IPS-18a (cell line): Measurements from ENCODE around the gene HDAC9.

ENCODE experiments used
- H3K27ac ChIP-seq: one replicate; pipeline ENCODE4 v1.5.1; 2013; ENCODE audit warnings: low read length
- H3K27me3 ChIP-seq: one replicate; pipeline ENCODE4 v1.6.1; 2013; ENCODE audit warnings: mild to moderate bottlenecking, low read length; ENCODE audit not compliant: control insufficient read depth, insufficient read depth
- H3K36me3 ChIP-seq: one replicate; pipeline ENCODE4 v1.6.1; 2013; ENCODE audit warnings: low read depth, low read length; ENCODE audit not compliant: control insufficient read depth
- H3K4me1 ChIP-seq: one replicate; pipeline ENCODE4 v1.6.1; 2013; ENCODE audit warnings: low read depth, low read length; ENCODE audit not compliant: control insufficient read depth
- H3K4me3 ChIP-seq: one replicate; pipeline ENCODE4 v1.5.1; 2013; ENCODE audit warnings: low read length
- H3K9ac ChIP-seq: one replicate; pipeline ENCODE4 v1.6.1; 2013; ENCODE audit warnings: mild to moderate bottlenecking, low read length, moderate library complexity
- H3K9me3 ChIP-seq: one replicate; pipeline ENCODE4 v1.6.1; 2013; ENCODE audit warnings: low read depth, low read length; ENCODE audit not compliant: control insufficient read depth

The HDAC9 gene

GRCh38 chr7:18680576-18680975, 185.0 kb downstream of the HDAC9 start:
- Histone ChIP-seq H3K27ac (no peak overlapping the region), H3K36me3 (no peaks in the 10 kb centered on the region), H3K4me3 (no peak overlapping the region), H3K9me3 (no peaks in the 10 kb centered on the region), H3K4me1 (no peaks in the 10 kb centered on the region), H3K27me3 (no peaks in the 10 kb centered on the region), H3K9ac (no peak overlapping the region)

DNA sequence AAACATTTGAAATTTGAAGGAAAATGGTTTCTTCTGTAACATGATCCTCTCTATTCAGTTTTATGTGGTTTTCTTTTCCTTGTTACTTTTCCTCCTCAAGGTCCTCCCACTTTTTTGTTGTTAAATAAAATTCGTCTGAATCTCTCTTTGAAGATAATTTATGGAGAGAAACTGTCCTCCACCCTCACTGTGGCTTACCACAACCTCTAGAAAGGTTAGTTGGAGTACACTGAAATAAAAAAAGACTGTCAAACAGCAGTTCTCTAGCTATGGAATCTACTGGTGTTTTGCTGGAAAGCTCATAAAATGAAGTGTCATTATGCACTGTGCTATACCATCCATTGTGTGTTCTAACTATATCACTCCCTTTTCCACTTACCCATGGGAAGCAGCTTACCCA, 189.4 kb downstream of the HDAC9 start:
- H3K27ac ChIP-seq = no peak overlapping the region
- H3K4me1 ChIP-seq = no peaks in the 10 kb centered on the region
- H3K27me3 ChIP-seq = no peaks in the 10 kb centered on the region
- no peaks in the 10 kb centered on the region for H3K36me3 ChIP-seq
- H3K4me3 ChIP-seq = no peak overlapping the region
- no peak overlapping the region for H3K9ac ChIP-seq
- no peaks in the 10 kb centered on the region for H3K9me3 ChIP-seq

- Histone ChIP-seq H3K27me3 (no peaks in the 10 kb centered on the region), H3K36me3 (no peaks in the 10 kb centered on the region), H3K9me3 (no peaks in the 10 kb centered on the region), H3K9ac (no peak overlapping the region), H3K4me1 (no peaks in the 10 kb centered on the region), H3K27ac (no peak overlapping the region), H3K4me3 (no peak overlapping the region)
These were observed 190.4 kb downstream of the HDAC9 start for GRCh38 chr7:18685971-18686370.

GRCh38 chr7:18689551-18689950, 194.0 kb downstream of the HDAC9 start:
- no peaks in the 10 kb centered on the region for H3K9me3 ChIP-seq
- H3K27ac ChIP-seq = no peak overlapping the region

GRCh38 chr7:18693406-18693805, 197.9 kb downstream of the HDAC9 start:
- Histone ChIP-seq H3K4me3 (no peak overlapping the region), H3K36me3 (no peaks in the 10 kb centered on the region), H3K9me3 (no peaks in the 10 kb centered on the region), H3K9ac (no peak overlapping the region), H3K27ac (no peak overlapping the region), H3K4me1 (no peaks in the 10 kb centered on the region), H3K27me3 (no peaks in the 10 kb centered on the region)

More at GRCh38 chr7:18689551-18689950, 194.0 kb downstream of the HDAC9 start:
- Histone ChIP-seq H3K9ac (no peak overlapping the region), H3K27me3 (no peaks in the 10 kb centered on the region), H3K4me3 (no peak overlapping the region), H3K4me1 (no peaks in the 10 kb centered on the region), H3K36me3 (no peaks in the 10 kb centered on the region)

DNA sequence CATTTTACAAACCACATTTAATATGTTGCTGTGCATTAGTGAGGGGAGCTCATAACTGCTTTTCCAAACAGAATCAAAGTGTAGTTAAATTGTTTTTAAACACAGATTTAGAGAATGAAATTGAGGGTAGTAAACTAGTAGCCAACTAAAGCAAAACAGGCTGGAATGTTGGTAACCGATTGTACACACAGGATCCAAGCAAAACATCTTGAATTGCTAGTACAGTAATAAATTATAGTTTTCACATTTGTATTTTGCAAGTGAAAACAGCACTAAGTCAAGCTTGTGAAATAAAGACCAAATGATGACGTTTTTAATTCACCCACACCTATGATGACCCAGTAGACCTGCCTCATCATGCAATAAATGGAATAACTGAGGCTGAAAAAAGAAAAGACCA, 198.3 kb downstream of the HDAC9 start:
- no peaks in the 10 kb centered on the region for H3K4me1 ChIP-seq
- H3K27ac ChIP-seq = no peak overlapping the region
- no peak overlapping the region for H3K4me3 ChIP-seq
- H3K27me3 ChIP-seq = no peaks in the 10 kb centered on the region
- no peak overlapping the region for H3K9ac ChIP-seq
- no peaks in the 10 kb centered on the region for H3K9me3 ChIP-seq
- H3K36me3 ChIP-seq = no peaks in the 10 kb centered on the region

- H3K27me3 ChIP-seq = no peaks in the 10 kb centered on the region
- H3K36me3 ChIP-seq = no peaks in the 10 kb centered on the region
- no peak overlapping the region for H3K4me3 ChIP-seq
- no peaks in the 10 kb centered on the region for H3K4me1 ChIP-seq
- H3K27ac ChIP-seq = no peak overlapping the region
- H3K9ac ChIP-seq = no peak overlapping the region
- H3K9me3 ChIP-seq = no peaks in the 10 kb centered on the region
These were observed 198.9 kb downstream of the HDAC9 start for GRCh38 chr7:18694484-18694883.

DNA sequence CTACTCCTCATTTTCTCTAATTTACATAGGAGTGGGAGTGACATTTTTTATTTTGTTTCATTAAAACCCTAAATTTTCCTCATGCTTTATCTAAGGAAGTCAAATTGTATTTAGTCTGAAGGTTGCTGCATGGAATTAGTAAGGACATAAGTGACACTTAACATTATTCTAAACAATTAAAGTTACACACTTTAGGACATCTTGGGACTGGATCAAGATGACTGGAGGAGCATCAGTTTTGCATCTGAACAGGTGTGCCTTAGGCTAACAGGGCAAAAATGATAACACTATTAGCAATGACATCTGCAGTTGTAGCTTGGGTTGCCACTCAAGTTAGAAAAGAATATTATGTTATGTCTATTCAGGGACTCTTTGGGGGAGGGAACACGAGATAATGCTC, 199.4 kb downstream of the HDAC9 start:
- no peak overlapping the region for H3K4me3 ChIP-seq
- no peaks in the 10 kb centered on the region for H3K9me3 ChIP-seq
- H3K27me3 ChIP-seq = no peaks in the 10 kb centered on the region
- H3K9ac ChIP-seq = no peak overlapping the region
- H3K36me3 ChIP-seq = no peaks in the 10 kb centered on the region
- no peak overlapping the region for H3K27ac ChIP-seq
- H3K4me1 ChIP-seq = no peaks in the 10 kb centered on the region

DNA sequence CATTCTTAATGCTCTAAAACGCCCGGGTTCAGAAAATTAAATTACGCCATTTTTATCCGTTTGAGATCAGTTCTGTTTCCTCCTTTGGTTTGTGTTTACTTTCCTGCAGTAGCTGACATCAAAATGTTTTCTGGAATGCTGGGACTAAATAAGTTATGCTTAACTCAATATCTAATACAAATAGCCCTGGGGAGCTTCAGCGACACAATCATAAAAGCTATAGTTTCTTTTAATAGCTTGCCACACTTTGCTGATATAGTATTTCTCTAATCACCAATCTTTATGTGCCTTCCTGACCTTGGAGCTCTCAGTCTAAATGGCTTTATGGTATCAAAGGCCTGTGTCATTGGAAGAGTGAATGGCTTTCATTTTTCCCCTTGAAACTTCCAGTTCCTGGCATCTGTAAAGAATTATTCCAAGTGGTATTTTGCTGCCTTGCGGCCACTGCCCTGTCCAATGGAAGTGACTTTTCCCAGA, 202.7 kb downstream of the HDAC9 start:
- Histone ChIP-seq H3K4me1 (no peaks in the 10 kb centered on the region), H3K9me3 (no peaks in the 10 kb centered on the region), H3K27me3 (no peaks in the 10 kb centered on the region), H3K4me3 (no peak overlapping the region), H3K36me3 (no peaks in the 10 kb centered on the region), H3K9ac (no peak overlapping the region), H3K27ac (no peak overlapping the region)

DNA sequence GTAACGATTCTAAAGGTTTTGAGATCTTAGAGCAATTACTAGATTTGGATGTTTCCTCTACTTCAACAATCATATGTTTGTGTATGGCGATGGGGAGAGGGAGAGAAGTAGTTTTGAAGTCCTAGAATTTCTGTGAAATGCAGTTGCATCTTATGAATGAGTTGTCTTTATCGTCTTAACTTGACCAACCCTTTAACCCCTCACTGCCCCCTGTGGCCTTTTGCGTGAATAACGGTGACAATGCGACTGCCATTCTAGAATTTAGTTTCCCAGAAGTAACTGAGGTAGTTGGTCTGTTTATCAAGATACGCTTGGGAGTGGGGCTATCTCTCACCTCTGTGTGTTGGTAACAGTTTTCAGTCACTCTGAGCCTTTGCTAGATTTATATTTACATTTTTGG, 204.6 kb downstream of the HDAC9 start:
- H3K4me1 ChIP-seq = no peaks in the 10 kb centered on the region
- no peak overlapping the region for H3K4me3 ChIP-seq
- H3K27ac ChIP-seq = no peak overlapping the region
- H3K9ac ChIP-seq = no peak overlapping the region
- H3K36me3 ChIP-seq = no peaks in the 10 kb centered on the region
- H3K9me3 ChIP-seq = no peaks in the 10 kb centered on the region
- H3K27me3 ChIP-seq = no peaks in the 10 kb centered on the region

DNA sequence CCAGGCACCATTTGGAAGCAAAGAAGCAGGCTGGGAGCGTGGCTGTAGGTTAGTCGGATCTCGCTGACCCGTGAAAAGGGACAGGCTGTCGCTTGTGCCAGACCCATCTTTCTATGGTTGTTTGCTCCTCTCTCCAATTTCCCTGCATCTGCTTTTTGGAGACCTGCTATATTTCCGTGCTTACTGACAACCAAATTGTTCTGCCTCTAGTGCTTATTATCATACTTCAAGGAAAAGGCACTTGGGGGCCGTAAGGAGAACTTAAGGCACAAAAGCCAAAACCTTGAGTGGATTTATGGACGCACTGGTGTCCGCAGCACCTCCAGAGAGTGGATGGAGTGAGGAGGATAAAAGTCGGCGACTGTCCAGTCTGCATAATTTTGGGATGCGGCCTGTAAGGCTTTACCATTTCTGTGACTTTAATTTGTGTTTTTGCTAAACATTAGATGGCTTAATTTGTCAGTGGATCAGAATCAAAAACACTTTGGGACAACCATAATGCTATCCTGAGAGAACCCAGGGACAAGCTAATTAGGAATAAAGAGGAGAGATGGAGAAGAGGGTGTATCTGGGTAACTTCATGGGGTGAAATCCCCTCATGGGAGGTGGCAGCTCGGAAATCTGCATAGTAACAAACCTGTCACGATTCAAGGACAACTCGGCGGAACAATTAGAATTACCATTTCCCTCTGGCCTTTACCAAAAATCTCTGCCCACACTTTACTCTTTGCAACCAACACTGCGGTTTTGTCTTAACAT, 206.7 kb downstream of the HDAC9 start:
- Histone ChIP-seq H3K36me3 (no peaks in the 10 kb centered on the region), H3K9ac (no peak overlapping the region), H3K9me3 (no peaks in the 10 kb centered on the region), H3K4me1 (no peaks in the 10 kb centered on the region), H3K27me3 (no peaks in the 10 kb centered on the region), H3K27ac (no peak overlapping the region), H3K4me3 (no peak overlapping the region)

GRCh38 chr7:18703685-18704084, 208.1 kb downstream of the HDAC9 start:
- H3K36me3 ChIP-seq = no peaks in the 10 kb centered on the region
- H3K9ac ChIP-seq = no peak overlapping the region
- no peaks in the 10 kb centered on the region for H3K4me1 ChIP-seq
- H3K27me3 ChIP-seq = no peaks in the 10 kb centered on the region
- H3K4me3 ChIP-seq = no peak overlapping the region
- no peaks in the 10 kb centered on the region for H3K9me3 ChIP-seq
- H3K27ac ChIP-seq = no peak overlapping the region
